DOHH2 (cell line): Measurements from ENCODE around the gene CLK3.
A peak's percentile ranks its signal among the peaks of the same experiment; 100 is the strongest.

Source experiments
- H3F3A ChIP-seq: fragments of 200-600 bp; sonication (generic), shearing (Covaris generic); 2 replicates; pipeline ENCODE4 v1.6.0; 2016; ENCODE audit warnings: antibody characterized with exemption, mild to moderate bottlenecking; ENCODE audit not compliant: control insufficient read depth, insufficient read depth
- H3K27ac ChIP-seq: fragments of 200-600 bp; sonication (generic); 2 replicates; pipeline ENCODE4 v1.5.1; 2014; ENCODE audit warnings: low read depth, mild to moderate bottlenecking, low read length, moderate library complexity
- H3K27me3 ChIP-seq: fragments of 200-600 bp; sonication (generic); 2 replicates; pipeline ENCODE4 v1.6.1; 2014; ENCODE audit warnings: mild to moderate bottlenecking, low read length, mixed read lengths; ENCODE audit not compliant: control insufficient read depth
- H3K36me3 ChIP-seq: fragments of 200-600 bp; sonication (generic); 2 replicates; pipeline ENCODE4 v1.6.1; 2014; ENCODE audit warnings: mild to moderate bottlenecking, low read length, moderate library complexity, mixed read lengths; ENCODE audit not compliant: control insufficient read depth
- H3K4me1 ChIP-seq: fragments of 200-600 bp; sonication (generic); 2 replicates; pipeline ENCODE4 v1.6.1; 2014; ENCODE audit warnings: mild to moderate bottlenecking, low read length, mixed read lengths; ENCODE audit not compliant: control insufficient read depth
- H3K4me2 ChIP-seq: fragments of 200-600 bp; sonication (generic); 2 replicates; pipeline ENCODE4 v1.6.0; 2014; ENCODE audit warnings: mild to moderate bottlenecking, low read length, moderate library complexity
- H3K4me3 ChIP-seq: fragments of 200-600 bp; sonication (generic); 2 replicates; pipeline ENCODE4 v1.5.1; 2014; ENCODE audit warnings: mild to moderate bottlenecking, low read length, mixed read lengths
- H3K79me2 ChIP-seq: fragments of 200-600 bp; sonication (generic); 2 replicates; pipeline ENCODE4 v1.6.1; 2014; ENCODE audit warnings: mild to moderate bottlenecking, low read length, mixed read lengths; ENCODE audit not compliant: control insufficient read depth
- H3K9me2 ChIP-seq: fragments of 200-600 bp; sonication (generic); replicated peaks from 2 replicates; pipeline ENCODE4 v1.6.1; 2014; ENCODE audit warnings: mild to moderate bottlenecking, low read length, mixed read lengths; ENCODE audit not compliant: control insufficient read depth
- H3K9me3 ChIP-seq: fragments of 200-600 bp; sonication (generic); 2 replicates; pipeline ENCODE4 v1.6.1; 2014; ENCODE audit warnings: antibody characterized with exemption, low read length, mixed read lengths; ENCODE audit not compliant: control insufficient read depth, insufficient read depth
- H4K20me1 ChIP-seq: fragments of 200-600 bp; sonication (generic); 2 replicates; pipeline ENCODE4 v1.6.0; 2014; ENCODE audit warnings: low read depth, mild to moderate bottlenecking, antibody characterized with exemption, low read length, moderate library complexity; ENCODE audit not compliant: control insufficient read depth, insufficient read depth
- CTCF ChIP-seq: fragments of 200-600 bp; sonication (generic); IDR thresholded peaks from one replicate; pipeline ENCODE4 v1.5.1; 2014; ENCODE audit warnings: antibody characterized with exemption, mild to moderate bottlenecking, low read depth, low read length; ENCODE audit not compliant: poor library complexity, severe bottlenecking
- EZH2phosphoT487 ChIP-seq: fragments of 200-600 bp; sonication (generic); IDR thresholded peaks from 2 replicates; pipeline ENCODE4 v1.6.1; 2017; ENCODE audit warnings: borderline replicate concordance, mild to moderate bottlenecking, antibody characterized with exemption, low read length, moderate library complexity, mixed read lengths

The CLK3 gene

GRCh38 chr15:74613089-74613952 lies 2.3 kb upstream of the CLK3 start:
- H3K4me2 ChIP-seq, result no peak overlapping the region
- H3K79me2 ChIP-seq, result peaks cover 33% of the 10 kb centered on the region
- no peaks in the 10 kb centered on the region for H3K9me2 ChIP-seq
- TF ChIP-seq EZH2phosphoT487 (no peak), CTCF (no peak)
- no peak overlapping the region for H3K27ac ChIP-seq
- peaks cover 10% of the 10 kb centered on the region for H3F3A ChIP-seq
- no peaks in the 10 kb centered on the region for H3K9me3 ChIP-seq
- peaks cover 21% of the 10 kb centered on the region for H4K20me1 ChIP-seq
- H3K4me3 ChIP-seq, result no peak overlapping the region
- peaks cover 26% of the 10 kb centered on the region for H3K36me3 ChIP-seq
- H3K27me3 ChIP-seq, result 0 out of 2 replicates have a peak, but pooled peaks cover 7% of the 10 kb centered on the region
- peaks cover 24% of the 10 kb centered on the region for H3K4me1 ChIP-seq

DNA sequence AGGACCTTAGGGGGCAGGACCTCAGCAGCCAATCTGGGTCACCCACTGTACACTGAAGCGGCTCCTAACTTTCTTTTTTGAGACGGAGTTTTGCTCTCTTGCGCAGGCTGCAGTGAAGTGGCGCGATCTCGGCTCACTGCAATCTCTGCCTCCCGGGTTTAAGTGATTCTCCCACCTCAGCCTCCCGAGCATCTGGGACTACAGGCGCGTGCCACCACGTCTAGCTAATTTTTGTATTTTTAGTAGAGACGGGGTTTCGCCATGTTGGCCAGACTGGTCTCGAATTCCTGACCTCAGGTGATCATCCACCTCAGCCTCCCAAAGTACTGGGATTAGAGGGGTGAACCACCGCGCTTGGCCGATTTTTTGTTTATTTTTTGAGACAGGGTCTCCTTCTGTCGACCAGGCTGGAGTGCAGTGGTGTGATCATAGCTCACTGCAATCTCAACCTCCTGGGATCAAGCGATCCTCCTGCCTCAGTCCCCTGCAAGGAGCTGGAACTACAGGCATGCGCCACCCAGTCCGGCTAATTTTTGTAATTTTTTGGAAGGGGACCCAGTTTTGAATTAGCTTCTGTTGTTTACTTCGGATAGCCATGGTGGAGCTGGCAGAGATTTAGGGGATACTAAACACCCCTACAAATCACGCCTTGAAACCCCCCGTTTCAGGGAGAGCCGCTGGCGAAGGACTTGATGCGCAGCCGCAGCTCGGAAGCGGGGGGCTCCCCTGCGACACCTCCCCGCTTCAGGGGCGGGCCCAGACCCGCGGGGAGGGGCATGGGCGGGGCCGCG lies 1.5 kb upstream of the CLK3 start:
- H3K36me3 ChIP-seq, result peaks cover 32% of the 10 kb centered on the region
- no peak overlapping the region for H3K27ac ChIP-seq
- peaks cover 26% of the 10 kb centered on the region for H4K20me1 ChIP-seq
- no peaks in the 10 kb centered on the region for H3K9me2 ChIP-seq
- TF ChIP-seq CTCF (no peak), EZH2phosphoT487 (no peak)
- H3K4me2 ChIP-seq, result peak overlapping the region; percentile 96
- peaks cover 10% of the 10 kb centered on the region for H3F3A ChIP-seq
- 0 out of 2 replicates have a peak, but pooled peaks cover 7% of the 10 kb centered on the region for H3K27me3 ChIP-seq
- H3K79me2 ChIP-seq, result peaks cover 41% of the 10 kb centered on the region
- H3K4me1 ChIP-seq, result peaks cover 24% of the 10 kb centered on the region
- H3K4me3 ChIP-seq, result peak overlapping the region; percentile 98
- no peaks in the 10 kb centered on the region for H3K9me3 ChIP-seq

- H4K20me1 ChIP-seq, result peaks cover 26% of the 10 kb centered on the region
These were observed 710 bp upstream of the CLK3 start for GRCh38 chr15:74614744-74615507.

More at GRCh38 chr15:74614744-74615507, 710 bp upstream of the CLK3 start:
- TF ChIP-seq EZH2phosphoT487 (no peak), CTCF (no peak)
- Histone ChIP-seq H3K27ac (peak overlapping the region; percentile 79), H3F3A (peaks cover 10% of the 10 kb centered on the region), H3K9me3 (no peaks in the 10 kb centered on the region), H3K4me2 (peak overlapping the region; percentile 96), H3K27me3 (0 out of 2 replicates have a peak, but pooled peaks cover 7% of the 10 kb centered on the region), H3K36me3 (peaks cover 40% of the 10 kb centered on the region), H3K9me2 (no peaks in the 10 kb centered on the region), H3K4me1 (peaks cover 24% of the 10 kb centered on the region), H3K4me3 (peak overlapping the region; percentile 98), H3K79me2 (peaks cover 49% of the 10 kb centered on the region)
